SK-N-SH treated with all-trans-retinoic acid at 6 μM for 48 hours (cell line): Measurements from ENCODE around the gene MRPL17.

Experiments
- ATAC-seq: fragments of 200-7000 bp; cut with Tn5 transposase; 3 replicates; pipeline ENCODE4 v1.9.1; 2020; ENCODE audit warnings: mild to moderate bottlenecking, moderate library complexity
- ARNTL ChIP-seq: fragments of 450-650 bp; formaldehyde crosslinking; IDR thresholded peaks from 2 replicates; pipeline ENCODE4 v1.5.0; 2020; ENCODE audit warnings: low read depth, mild to moderate bottlenecking, moderate library complexity, borderline replicate concordance
- BACH2 ChIP-seq: fragments of 250-450 bp; sonication (Bioruptor Pico); IDR thresholded peaks from 2 replicates; pipeline ENCODE4 v1.9.0; 2021; ENCODE audit warnings: mild to moderate bottlenecking, borderline replicate concordance
- CSDC2 ChIP-seq: fragments of 250-450 bp; sonication (Bioruptor Pico); IDR thresholded peaks from 2 replicates; pipeline ENCODE4 v1.5.0; 2020; ENCODE audit warnings: mild to moderate bottlenecking, moderate library complexity
- CSRNP3 ChIP-seq: fragments of 250-450 bp; sonication (Bioruptor Pico); IDR thresholded peaks from 2 replicates; pipeline ENCODE4 v1.5.1; 2021; ENCODE audit warnings: mild to moderate bottlenecking, moderate library complexity
- ESRRG ChIP-seq: fragments of 250-450 bp; sonication (Bioruptor Pico); IDR thresholded peaks from 2 replicates; pipeline ENCODE4 v1.6.1; 2021; ENCODE audit warnings: mild to moderate bottlenecking
- ISL1 ChIP-seq: fragments of 250-450 bp; sonication (Bioruptor Pico); IDR thresholded peaks from 2 replicates; pipeline ENCODE4 v2.1.2; 2022; ENCODE audit warnings: mild to moderate bottlenecking, moderate library complexity
- OSR1 ChIP-seq: fragments of 250-450 bp; sonication (Bioruptor Pico); IDR thresholded peaks from 2 replicates; pipeline ENCODE4 v1.8.0; 2022; ENCODE audit warnings: moderate library complexity, mild to moderate bottlenecking, inconsistent platforms
- PATZ1 ChIP-seq: fragments of 250-450 bp; sonication (Bioruptor Pico); IDR thresholded peaks from 2 replicates; pipeline ENCODE4 v1.8.0; 2020; ENCODE audit warnings: mild to moderate bottlenecking, moderate library complexity, borderline replicate concordance
- POU6F1 ChIP-seq: fragments of 250-450 bp; sonication (Bioruptor Pico); IDR thresholded peaks from 2 replicates; pipeline ENCODE4 v1.8.0; 2021; ENCODE audit warnings: low read depth, mild to moderate bottlenecking, moderate library complexity, borderline replicate concordance
- PPARA ChIP-seq: fragments of 250-450 bp; sonication (Bioruptor Pico); IDR thresholded peaks from 2 replicates; pipeline ENCODE4 v1.5.0; 2020; ENCODE audit warnings: mild to moderate bottlenecking, borderline replicate concordance
- SNAI2 ChIP-seq: fragments of 250-450 bp; sonication (Bioruptor Pico); IDR thresholded peaks from 2 replicates; pipeline ENCODE4 v1.5.0; 2020; ENCODE audit warnings: mild to moderate bottlenecking, moderate library complexity
- TCF4 ChIP-seq: fragments of 250-450 bp; sonication (Bioruptor Pico); IDR thresholded peaks from 2 replicates; pipeline ENCODE4 v1.8.0; 2021; ENCODE audit warnings: mild to moderate bottlenecking, moderate library complexity, borderline replicate concordance
- TOX ChIP-seq: fragments of 250-450 bp; sonication (Bioruptor Pico); IDR thresholded peaks from 2 replicates; pipeline ENCODE4 v1.8.0; 2021; ENCODE audit warnings: mild to moderate bottlenecking, moderate library complexity, borderline replicate concordance
- TSHZ2 ChIP-seq: fragments of 250-450 bp; sonication (Bioruptor Pico); IDR thresholded peaks from 2 replicates; pipeline ENCODE4 v1.5.0; 2020; ENCODE audit warnings: mild to moderate bottlenecking, moderate library complexity
- ZC3H10 ChIP-seq: fragments of 250-450 bp; sonication (Bioruptor Pico); IDR thresholded peaks from 2 replicates; pipeline ENCODE4 v1.5.1; 2021; ENCODE audit warnings: mild to moderate bottlenecking, moderate library complexity
- ZFP30 ChIP-seq: fragments of 450-650 bp; formaldehyde crosslinking; IDR thresholded peaks from 2 replicates; pipeline ENCODE4 v1.5.0; 2022; ENCODE audit warnings: mild to moderate bottlenecking, moderate library complexity
- ZNF565 ChIP-seq: fragments of 450-650 bp; formaldehyde crosslinking; conservative IDR thresholded peaks from 2 replicates; pipeline ENCODE4 v1.5.0; 2020; ENCODE audit warnings: low read depth, mild to moderate bottlenecking, moderate library complexity
- ZNF70 ChIP-seq: fragments of 450-650 bp; formaldehyde crosslinking; IDR thresholded peaks from 2 replicates; pipeline ENCODE4 v1.5.0; 2020; ENCODE audit warnings: mild to moderate bottlenecking, moderate library complexity
- ZNF8 ChIP-seq: fragments of 450-650 bp; formaldehyde crosslinking; IDR thresholded peaks from 2 replicates; pipeline ENCODE4 v1.5.0; 2020; ENCODE audit warnings: mild to moderate bottlenecking, moderate library complexity

The MRPL17 gene

GRCh38 chr11:6660712-6661111 is 22.4 kb downstream of the MRPL17 start (continued):
- TF ChIP-seq TSHZ2 (CRISPR knock-in tag) (no peak), PATZ1 (CRISPR knock-in tag) (no peak), ESRRG (no peak), SNAI2 (no peak), ISL1 (CRISPR knock-in tag) (no peak), ZFP30 (CRISPR knock-in tag) (no peak), ZNF70 (CRISPR knock-in tag) (no peak; the same call in 1 of the 2 replicates)

GRCh38 chr11:6658647-6659046 is 24.5 kb downstream of the MRPL17 start:
- ATAC-seq: no peak
- TF ChIP-seq ZFP30 (CRISPR knock-in tag) (no peak), ESRRG (no peak), ISL1 (CRISPR knock-in tag) (no peak), CSDC2 (CRISPR knock-in tag) (no peak), OSR1 (no peak), TOX (CRISPR knock-in tag) (no peak), TCF4 (CRISPR knock-in tag) (no peak), ZNF8 (no peak), PATZ1 (CRISPR knock-in tag) (no peak), ZNF565 (CRISPR knock-in tag) (no peak), PPARA (CRISPR knock-in tag) (no peak), BACH2 (CRISPR knock-in tag) (no peak), CSRNP3 (CRISPR knock-in tag) (no peak), TSHZ2 (CRISPR knock-in tag) (no peak), POU6F1 (no peak), ARNTL (CRISPR knock-in tag) (no peak), ZC3H10 (CRISPR knock-in tag) (no peak)
